Esophagus muscularis mucosa (tissue), 4 donors: Measurements from ENCODE around the gene SLC37A3. TPM values are rescaled to one million over a fixed set of nuclear protein-coding genes. Genes with fewer than 3 reads are reported as not detected.
"Not testable (repeated sequence)": the region's sequence is repeated elsewhere in the genome, so short reads cannot be mapped to it uniquely, and the experiment has no call there.

Experiments
- DNase-seq: peaks from one replicate; pipeline ENCODE4 v3.0.0-alpha.2; 2017; ENCODE audit errors: extremely low spot score
- H3K27ac ChIP-seq, 4 donors: fragments of 200-600 bp; sonication (generic); replicated peaks in 1 of 4; 1 replicate in 3 of 4; 2 replicates in 1 of 4; pipeline ENCODE4 v1.5.1; 2016 to 2019; ENCODE audit warnings: mild to moderate bottlenecking in 1 of 4
- H3K27me3 ChIP-seq, 4 donors: fragments of 200-600 bp; sonication (generic); one replicate each; pipeline versions ENCODE4 v1.5.1 to v1.6.0; 2016 to 2019
- H3K36me3 ChIP-seq, 4 donors: fragments of 200-600 bp; sonication (generic); one replicate each; pipeline ENCODE4 v1.5.1; 2016 to 2019
- H3K4me1 ChIP-seq, 4 donors: fragments of 200-600 bp; sonication (generic); one replicate each; pipeline ENCODE4 v1.5.1; 2016 to 2019
- H3K4me3 ChIP-seq, 4 donors: fragments of 200-600 bp; sonication (generic); 1 replicate in 2 of 4; 2 replicates in 2 of 4; pipeline ENCODE4 v1.5.1; 2016 to 2019; ENCODE audit warnings: mild to moderate bottlenecking in 4 of 4, moderate library complexity in 1 of 4
- H3K9me3 ChIP-seq, 4 donors: fragments of 200-600 bp; sonication (generic); 1 replicate in 3 of 4; 2 replicates in 1 of 4; pipeline ENCODE4 v1.5.1; 2016 to 2019
- CTCF ChIP-seq, 3 experiments: fragments of 200-600 bp in 2 of 3; fragments of 450-650 bp in 1 of 3; sonication (generic) in 2 of 3; IDR thresholded peaks; one replicate each; pipeline ENCODE4 v1.5.1; 2017 to 2019; ENCODE audit warnings: antibody characterized with exemption in 3 of 3, mild to moderate bottlenecking in 2 of 3, moderate library complexity in 1 of 3
- EP300 ChIP-seq: sonication (generic); formaldehyde crosslinking; IDR thresholded peaks from one replicate; pipeline ENCODE4 v1.6.1; 2017; ENCODE audit warnings: antibody characterized with exemption
- POLR2A ChIP-seq: fragments of 450-650 bp; IDR thresholded peaks from one replicate; pipeline ENCODE4 v1.6.1; 2017; ENCODE audit warnings: antibody characterized with exemption, moderate library complexity, mild to moderate bottlenecking, low read depth
- POLR2AphosphoS5 ChIP-seq, 2 donors: sonication (generic); formaldehyde crosslinking; IDR thresholded peaks; one replicate each; pipeline ENCODE4 v1.6.1; 2017; ENCODE audit warnings: antibody characterized with exemption in 2 of 2
- WGBS: methylation state at CpG from one replicate; pipeline ENCODE4 v1.1.5; 2018; 5-methylcytosine and 5-hydroxymethylcytosine counted together
- intact Hi-C: fragments of 100-400 bp; cut with DNase I; formaldehyde crosslinking; loops from one replicate; pipeline ENCODE4 v1.15.1; 2023
- total RNA-seq, 4 donors: library from RNA; depleted of rRNA; stranded (reverse); fragments of >200 nt; gene quantifications; one replicate each; pipeline versions ENCODE4 v1.1.0 to v1.2.1, GENCODE V29; 2016

SLC37A3 gene
- total RNA-seq, 4 donors from 2014 or later = 33.1 to 67.8 (median 49.0) TPM

GRCh38 chr7:140342727-140343514, 55.4 kb downstream of the SLC37A3 start:
- no peaks in the 10 kb centered on the region for H3K27me3 ChIP-seq
- peaks cover 16 to 89% (median 48%) of the 10 kb centered on the region in 4 donors for H3K36me3 ChIP-seq
- intact Hi-C loops = no loop called here
- no peak for DNase-seq
- H3K4me3 ChIP-seq = no peak overlapping the region
- H3K9me3 ChIP-seq = no peaks in the 10 kb centered on the region
- H3K4me1 ChIP-seq = no peaks in the 10 kb centered on the region
- 63% methylated on average over 13 of the region's 13 CpGs for WGBS
- no peak overlapping the region for H3K27ac ChIP-seq
- TF ChIP-seq CTCF (IDR thresholded peaks at IDR 0.05) = peak; percentile 19 to 45 (median 32)
- TF ChIP-seq POLR2A = no peak
- no peak for TF ChIP-seq POLR2AphosphoS5 (IDR thresholded peaks at IDR 0.05)

- H3K4me3 ChIP-seq, H3K27ac ChIP-seq, H3K4me1 ChIP-seq, H3K9me3 ChIP-seq, intact Hi-C loops, DNase-seq, H3K27me3 ChIP-seq: not testable (repeated sequence)
- 93% methylated on average over 1 of the region's 1 CpG for WGBS
- peaks cover 18 to 79% (median 35%) of the 10 kb centered on the region in 4 donors for H3K36me3 ChIP-seq
Measured at GRCh38 chr7:140338959-140339358, 59.4 kb downstream of the SLC37A3 start.

- H3K36me3 ChIP-seq = peaks cover 8 to 45% (median 18%) of the 10 kb centered on the region in 4 donors
- no peaks in the 10 kb centered on the region for H3K9me3 ChIP-seq
- no peak overlapping the region for H3K4me3 ChIP-seq
- no peak overlapping the region for H3K27ac ChIP-seq
- intact Hi-C loops = no loop called here
- DNase-seq = no peak
- H3K4me1 ChIP-seq = peaks cover 0 to 9% (median 2%) of the 10 kb centered on the region in 4 donors
- H3K27me3 ChIP-seq = no peaks in the 10 kb centered on the region
- WGBS = 78% methylated on average over 8 of the region's 8 CpGs
- TF ChIP-seq POLR2A (no peak), CTCF (IDR thresholded peaks at IDR 0.05) (no peak), POLR2AphosphoS5 (IDR thresholded peaks at IDR 0.05) (no peak), EP300 (no peak)
Measured at GRCh38 chr7:140334341-140335057, 63.8 kb downstream of the SLC37A3 start.

GRCh38 chr7:140333686-140334085, 64.6 kb downstream of the SLC37A3 start:
- no peak for DNase-seq
- H3K4me3 ChIP-seq = no peak overlapping the region
- TF ChIP-seq POLR2A (no peak), POLR2AphosphoS5 (IDR thresholded peaks at IDR 0.05) (no peak), CTCF (IDR thresholded peaks at IDR 0.05) (no peak), EP300 (no peak)
- intact Hi-C loops = no loop called here
- no peak overlapping the region for H3K27ac ChIP-seq
- H3K36me3 ChIP-seq = peaks cover 8 to 41% (median 18%) of the 10 kb centered on the region in 4 donors
- no peaks in the 10 kb centered on the region for H3K9me3 ChIP-seq
- 95% methylated on average over 5 of the region's 5 CpGs for WGBS
- H3K27me3 ChIP-seq = no peaks in the 10 kb centered on the region
- peaks cover 0 to 9% (median 2%) of the 10 kb centered on the region in 4 donors for H3K4me1 ChIP-seq

GRCh38 chr7:140333223-140333622, 65.1 kb downstream of the SLC37A3 start:
- Histone ChIP-seq H3K27me3 (no peaks in the 10 kb centered on the region), H3K27ac (no peak overlapping the region), H3K4me1 (peaks cover 0 to 9% (median 2%) of the 10 kb centered on the region in 4 donors), H3K36me3 (peaks cover 8 to 37% (median 18%) of the 10 kb centered on the region in 4 donors), H3K9me3 (no peaks in the 10 kb centered on the region), H3K4me3 (no peak overlapping the region)
- TF ChIP-seq POLR2A = no peak
- TF ChIP-seq EP300 = no peak
- intact Hi-C loops = no loop called here
- 74% methylated on average over 10 of the region's 10 CpGs for WGBS
- DNase-seq = no peak
